Smooth muscle cell (in vitro differentiated cells): ENCODE measurements around the gene VWC2L. TPM values are rescaled to one million over a fixed set of nuclear protein-coding genes. Genes with fewer than 3 reads are reported as not detected.

Experiments
- DNase-seq: peaks from one replicate; lab custom pipeline; 2025; ENCODE audit not compliant: unreplicated experiment; lab: John Stamatoyannopoulos, UW
- H2AFZ ChIP-seq: fragments of 200-600 bp; sonication (generic); 2 replicates; pipeline ENCODE4 v1.6.0; 2016; ENCODE audit warnings: antibody characterized with exemption, low read depth, mild to moderate bottlenecking
- H3F3A ChIP-seq: fragments of 200-600 bp; sonication (generic); 2 replicates; pipeline ENCODE4 v1.6.0; 2017; ENCODE audit warnings: antibody characterized with exemption, low read depth
- H3K27ac ChIP-seq: fragments of 200-600 bp; sonication (generic); 2 replicates; pipeline ENCODE4 v1.5.1; 2016; ENCODE audit warnings: low read depth, mild to moderate bottlenecking
- H3K27me3 ChIP-seq: fragments of 200-600 bp; sonication (generic); 2 replicates; pipeline ENCODE4 v1.6.1; 2016; ENCODE audit warnings: low read depth, mild to moderate bottlenecking
- H3K36me3 ChIP-seq: fragments of 200-600 bp; sonication (generic); 2 replicates; pipeline ENCODE4 v1.5.1; 2016; ENCODE audit warnings: low read depth
- H3K4me1 ChIP-seq: fragments of 200-600 bp; sonication (generic); 2 replicates; pipeline ENCODE4 v1.5.1; 2016; ENCODE audit warnings: low read depth
- H3K4me2 ChIP-seq: fragments of 200-600 bp; sonication (generic); 2 replicates; pipeline ENCODE4 v1.6.0; 2016; ENCODE audit warnings: mild to moderate bottlenecking
- H3K4me3 ChIP-seq: fragments of 200-600 bp; sonication (generic); 2 replicates; pipeline ENCODE4 v1.5.1; 2016; ENCODE audit warnings: mild to moderate bottlenecking
- H3K79me2 ChIP-seq: fragments of 200-600 bp; sonication (generic); 2 replicates; pipeline ENCODE4 v1.6.0; 2016; ENCODE audit warnings: low read depth, mild to moderate bottlenecking
- H3K9ac ChIP-seq: fragments of 200-600 bp; sonication (generic); 2 replicates; pipeline ENCODE4 v1.6.0; 2016; ENCODE audit warnings: low read depth
- H3K9me3 ChIP-seq: fragments of 200-600 bp; sonication (generic); replicated peaks from 2 replicates; pipeline ENCODE4 v1.5.1; 2016; ENCODE audit warnings: low read depth
- H4K20me1 ChIP-seq: fragments of 200-600 bp; sonication (generic); 2 replicates; pipeline ENCODE4 v1.6.0; 2016; ENCODE audit warnings: low read depth
- CTCF ChIP-seq: fragments of 200-600 bp; sonication (generic); IDR thresholded peaks from 2 replicates; pipeline ENCODE4 v1.5.1; 2017; ENCODE audit warnings: borderline replicate concordance, mild to moderate bottlenecking, antibody characterized with exemption; ENCODE audit not compliant: insufficient read depth, poor library complexity, severe bottlenecking
- WGBS: methylation state at CpG from one replicate; pipeline ENCODE4 v1.1.7; 2016; ENCODE audit warnings: low lambda C conversion rate; 5-methylcytosine and 5-hydroxymethylcytosine counted together
- polyA plus RNA-seq: library from polyadenylated mRNA; unstranded; fragments of >200 nt; fragmentation: Nextera tagmentation; extraction: Ambion mirVana; gene quantifications from 2 replicates; pipeline ENCODE4 v1.2.1, GENCODE V29; 2016
- total RNA-seq: library from RNA; depleted of rRNA; stranded (reverse); fragments of >200 nt; gene quantifications from 2 replicates; pipeline ENCODE4 v1.2.3, GENCODE V29; 2014

VWC2L gene
- total and polyA plus RNA-seq, 2 experiments from 2014 or later = not detected

- Histone ChIP-seq H3K9me3 (no peaks in the 10 kb centered on the region), H3K4me2 (no peak overlapping the region), H3K4me3 (no peak overlapping the region), H3K9ac (no peak overlapping the region), H2AFZ (no peak overlapping the region), H3F3A (no peaks in the 10 kb centered on the region), H3K79me2 (no peaks in the 10 kb centered on the region), H3K36me3 (no peaks in the 10 kb centered on the region), H3K4me1 (no peaks in the 10 kb centered on the region), H3K27me3 (no peaks in the 10 kb centered on the region), H4K20me1 (no peaks in the 10 kb centered on the region), H3K27ac (no peak overlapping the region)
- WGBS = 37% methylated on average over 3 of the region's 3 CpGs
- DNase-seq = no peak
- TF ChIP-seq CTCF = peak; percentile 23
These were observed 176.6 kb downstream of the VWC2L start for GRCh38 chr2:214587442-214587841.

GRCh38 chr2:214591366-214591765 lies 180.5 kb downstream of the VWC2L start:
- no peaks in the 10 kb centered on the region for H3K9me3 ChIP-seq
- no peaks in the 10 kb centered on the region for H3K36me3 ChIP-seq
- H2AFZ ChIP-seq = no peak overlapping the region
- H3K9ac ChIP-seq = no peak overlapping the region
- H3K79me2 ChIP-seq = no peaks in the 10 kb centered on the region
- TF ChIP-seq CTCF = peak; percentile 3
- no peak overlapping the region for H3K4me2 ChIP-seq
- WGBS = 36% methylated on average over 1 of the region's 1 CpG
- H3F3A ChIP-seq = no peaks in the 10 kb centered on the region
- no peaks in the 10 kb centered on the region for H4K20me1 ChIP-seq
- H3K4me3 ChIP-seq = no peak overlapping the region
- H3K27me3 ChIP-seq = no peaks in the 10 kb centered on the region
- no peak for DNase-seq
- no peak overlapping the region for H3K27ac ChIP-seq
- peaks cover 3% of the 10 kb centered on the region for H3K4me1 ChIP-seq

GRCh38 chr2:214592011-214592410 lies 181.2 kb downstream of the VWC2L start:
- Histone ChIP-seq H3K27ac (no peak overlapping the region), H3F3A (no peaks in the 10 kb centered on the region), H3K4me1 (peaks cover 3% of the 10 kb centered on the region), H2AFZ (no peak overlapping the region), H3K4me3 (no peak overlapping the region), H4K20me1 (no peaks in the 10 kb centered on the region), H3K9me3 (no peaks in the 10 kb centered on the region), H3K9ac (no peak overlapping the region), H3K36me3 (no peaks in the 10 kb centered on the region), H3K4me2 (no peak overlapping the region), H3K79me2 (no peaks in the 10 kb centered on the region), H3K27me3 (no peaks in the 10 kb centered on the region)
- TF ChIP-seq CTCF = no peak
- DNase-seq = no peak
- WGBS = 87% methylated on average over 4 of the region's 4 CpGs

- no peaks in the 10 kb centered on the region for H3K36me3 ChIP-seq
- no peak for TF ChIP-seq CTCF
- H3K4me1 ChIP-seq = peaks cover 3% of the 10 kb centered on the region
- WGBS = 0% methylated on average over 1 of the region's 1 CpG
- H3K9me3 ChIP-seq = no peaks in the 10 kb centered on the region
- peak overlapping the region; percentile 45 for H3K27ac ChIP-seq
- H2AFZ ChIP-seq = no peak overlapping the region
- H3K9ac ChIP-seq = no peak overlapping the region
- DNase-seq = no peak
- no peaks in the 10 kb centered on the region for H4K20me1 ChIP-seq
- no peak overlapping the region for H3K4me2 ChIP-seq
- no peaks in the 10 kb centered on the region for H3K79me2 ChIP-seq
- no peaks in the 10 kb centered on the region for H3F3A ChIP-seq
- H3K4me3 ChIP-seq = no peak overlapping the region
- no peaks in the 10 kb centered on the region for H3K27me3 ChIP-seq
These were observed 182.9 kb downstream of the VWC2L start for GRCh38 chr2:214593727-214594126.
